GM18520 (cell line): Measurements from ENCODE around the gene STON2.
"Not testable (repeated sequence)": the region's sequence is repeated elsewhere in the genome, so short reads cannot be mapped to it uniquely, and the experiment has no call there.

ENCODE experiments used
- ATAC-seq: cut with Tn5 transposase; IDR thresholded peaks from one replicate; pipeline ENCODE4 v1.9.1; 2021; ENCODE audit not compliant: unreplicated experiment

The STON2 gene

DNA sequence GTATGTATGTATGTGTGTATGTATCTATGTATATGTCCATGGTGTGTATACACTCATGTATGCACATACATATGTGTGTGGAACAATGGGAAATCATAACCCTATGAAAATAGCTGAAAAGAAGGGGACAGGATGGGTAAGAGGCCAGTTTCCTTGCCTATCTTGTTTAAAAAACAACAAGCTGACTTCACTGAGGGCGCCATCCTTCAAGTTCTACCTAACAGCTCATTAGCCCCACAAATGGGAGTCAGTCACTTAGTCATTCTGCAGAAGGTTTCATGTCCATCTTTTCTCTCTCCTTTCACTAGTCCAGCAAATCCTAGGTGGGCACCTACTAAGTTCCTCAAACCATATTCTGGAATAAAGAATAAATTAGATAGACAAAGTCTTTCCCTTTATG, 14.7 kb downstream of the STON2 start:
- no peak for ATAC-seq

DNA sequence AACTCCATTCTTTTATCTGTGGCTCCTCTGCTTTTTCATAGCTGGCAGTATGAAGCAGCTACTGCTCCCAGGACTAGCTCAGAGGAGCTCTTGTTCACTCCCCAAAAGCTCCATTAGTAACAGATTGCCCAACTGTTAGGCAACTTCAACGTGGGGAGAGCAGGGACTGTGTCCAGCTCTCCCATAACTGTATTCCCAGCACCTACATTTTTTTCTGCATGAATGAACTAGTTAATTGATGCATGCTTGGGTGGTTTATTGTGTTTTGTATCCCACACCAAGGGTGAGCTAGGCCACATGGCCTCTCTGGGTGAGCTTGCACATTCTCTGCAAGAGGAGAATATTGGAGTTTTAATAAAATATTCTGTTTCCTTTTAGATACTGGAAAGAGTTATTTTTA, 15.2 kb downstream of the STON2 start:
- ATAC-seq = no peak

DNA sequence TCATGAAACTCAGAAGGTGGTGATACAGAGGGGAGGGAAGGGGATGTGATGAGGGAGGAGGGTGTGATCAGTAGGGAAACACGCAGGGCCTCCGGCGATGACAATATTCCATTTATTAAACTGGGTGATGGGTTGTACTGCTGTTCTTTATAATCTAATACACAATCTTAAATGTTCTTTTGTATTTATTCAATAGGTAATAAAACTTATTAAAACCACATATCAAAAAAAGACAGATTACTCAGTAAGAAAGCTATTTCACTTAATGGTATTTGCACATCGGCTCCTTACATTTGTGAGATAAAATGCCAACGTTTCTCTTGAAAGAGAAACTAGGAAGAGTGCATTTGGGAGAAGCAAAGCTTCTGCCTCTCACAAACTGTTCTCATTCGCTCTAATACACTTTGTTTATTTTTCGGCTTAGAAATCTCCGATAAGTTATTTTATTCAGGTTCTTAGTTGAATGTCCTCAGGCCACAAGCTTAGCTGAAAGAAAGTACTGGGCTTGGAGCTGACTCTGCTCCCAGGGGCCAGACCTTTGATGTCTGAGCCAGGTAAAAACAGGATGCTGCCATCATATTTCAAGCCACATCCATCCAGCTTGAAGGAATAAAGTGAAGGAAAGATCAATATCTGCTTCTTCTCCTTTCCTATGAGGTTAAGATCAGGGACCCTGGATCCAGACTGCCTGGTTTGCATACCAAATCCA, 17.5 kb downstream of the STON2 start:
- ATAC-seq = no peak

DNA sequence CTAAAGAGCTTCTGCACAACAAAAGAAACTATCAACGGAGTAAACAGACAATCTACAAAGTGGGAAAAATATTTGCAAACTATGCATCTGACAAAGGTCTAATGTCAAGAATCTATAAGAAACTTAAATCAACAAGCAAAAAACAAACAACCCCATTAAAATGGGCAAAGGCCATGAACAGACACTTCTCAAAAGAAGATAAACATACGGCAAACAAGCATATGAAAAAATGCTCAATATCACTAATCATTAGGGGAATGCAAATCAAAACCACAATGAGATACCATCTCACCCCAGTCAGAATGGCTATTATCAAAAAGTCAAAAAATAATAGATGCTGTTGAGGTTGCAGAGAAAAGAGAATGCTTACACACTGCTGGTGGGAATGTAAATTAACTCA, 20.1 kb downstream of the STON2 start:
- ATAC-seq = not testable (repeated sequence)

DNA sequence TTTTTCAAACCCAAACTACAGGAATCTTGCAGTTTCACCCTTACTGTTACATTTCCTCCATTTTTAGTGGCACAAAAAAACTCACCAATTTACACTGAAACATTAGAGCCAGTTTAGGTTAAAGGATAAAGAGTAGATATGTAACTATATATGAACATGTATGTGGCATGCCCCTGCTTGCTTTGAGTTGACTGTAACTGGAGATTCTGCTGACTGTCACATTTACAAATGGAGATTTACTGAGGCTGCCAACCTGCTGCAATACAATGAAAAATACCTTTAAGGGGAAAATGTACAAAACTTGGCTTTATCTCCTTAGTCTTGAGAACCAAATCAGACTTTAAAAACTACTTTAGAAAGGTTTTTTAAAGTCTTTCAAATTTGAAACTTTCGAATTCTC, 28.3 kb downstream of the STON2 start:
- ATAC-seq = no peak

DNA sequence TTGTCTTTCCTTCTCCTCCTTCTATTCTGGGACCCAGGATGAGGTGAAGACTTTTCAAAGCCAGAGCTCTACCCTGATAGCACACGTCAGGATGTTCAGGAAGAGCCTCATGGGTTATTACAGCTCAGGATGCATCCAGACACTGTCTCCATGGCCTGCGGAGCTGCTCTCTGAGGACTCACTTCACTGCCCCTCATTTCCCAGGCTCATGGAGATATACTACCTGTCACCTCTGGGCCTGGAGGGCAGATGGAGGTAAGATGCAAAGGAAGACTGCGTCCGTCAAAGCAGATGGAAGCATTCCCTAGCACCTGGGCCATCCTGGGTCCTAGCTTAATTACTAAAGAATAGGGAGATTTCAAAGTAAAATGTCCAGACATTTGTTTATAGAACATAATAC, 32.6 kb downstream of the STON2 start:
- ATAC-seq = no peak

DNA sequence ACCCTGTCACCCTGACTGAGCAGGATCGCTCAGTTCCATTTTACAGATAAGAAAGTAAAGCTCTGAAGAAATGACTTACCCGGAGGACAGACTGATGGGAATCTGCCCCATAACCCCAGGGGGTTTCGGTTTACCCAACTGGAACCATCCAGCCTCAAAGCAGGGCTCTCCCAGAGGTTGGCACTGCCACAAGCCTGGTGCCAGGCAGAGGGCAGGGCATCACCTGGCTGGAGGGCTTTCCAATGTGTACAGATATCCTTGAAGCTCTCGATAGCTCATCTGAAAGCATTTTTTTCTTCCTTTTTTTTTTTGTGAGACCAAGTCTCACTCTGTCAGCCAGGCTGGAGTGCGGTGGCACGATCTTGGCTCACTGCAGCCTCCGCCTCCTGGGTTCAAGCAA, 33.2 kb downstream of the STON2 start:
- ATAC-seq = no peak

DNA sequence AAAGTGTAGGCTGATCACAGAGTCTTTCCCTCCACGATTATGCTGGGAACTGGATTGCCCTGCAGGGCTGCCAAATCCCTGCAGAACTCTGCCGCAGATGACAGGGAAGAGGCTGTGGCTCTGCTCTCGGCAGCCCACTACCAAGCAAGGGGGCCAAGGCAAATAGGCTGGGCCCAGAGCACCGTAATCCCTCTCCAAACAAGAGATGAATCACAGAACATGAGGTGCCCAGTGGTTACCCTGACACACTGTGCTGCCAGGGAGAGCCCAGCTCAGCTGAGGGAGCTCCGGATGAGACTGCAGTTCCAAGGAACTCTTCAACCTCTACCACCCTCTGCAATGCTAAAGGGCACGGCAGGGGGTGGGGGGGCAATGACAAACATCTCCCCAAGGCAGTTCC, 33.9 kb downstream of the STON2 start:
- ATAC-seq = no peak

DNA sequence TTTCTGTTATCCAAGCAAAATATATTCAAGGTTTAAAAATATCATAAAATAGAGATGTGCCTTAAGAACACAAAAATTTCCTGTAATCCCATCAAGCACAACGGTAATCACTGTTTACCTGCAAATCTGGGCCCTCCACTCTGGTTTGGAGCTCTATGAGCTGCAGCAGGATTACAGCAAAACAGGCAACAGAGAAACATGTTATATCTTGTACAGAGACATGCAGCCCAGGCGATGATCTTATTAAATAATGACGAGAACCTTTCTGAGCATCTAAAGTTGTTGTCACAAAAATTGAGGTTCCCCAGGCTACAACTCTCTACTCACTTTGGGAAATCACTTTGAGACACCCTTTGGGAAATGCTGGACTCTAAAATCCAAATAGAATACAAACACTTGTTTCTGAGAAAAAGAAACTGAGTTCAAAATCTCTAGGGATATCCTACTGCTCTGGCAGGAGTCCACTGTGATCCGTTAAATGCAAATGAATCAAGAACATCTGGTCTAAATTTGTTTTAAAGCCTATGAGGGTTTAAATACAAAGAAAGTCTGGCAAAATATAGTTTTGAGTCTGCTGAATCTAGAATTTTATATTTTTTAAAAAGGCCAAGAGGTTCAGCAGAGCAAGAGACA, 36.3 kb downstream of the STON2 start:
- ATAC-seq = no peak

DNA sequence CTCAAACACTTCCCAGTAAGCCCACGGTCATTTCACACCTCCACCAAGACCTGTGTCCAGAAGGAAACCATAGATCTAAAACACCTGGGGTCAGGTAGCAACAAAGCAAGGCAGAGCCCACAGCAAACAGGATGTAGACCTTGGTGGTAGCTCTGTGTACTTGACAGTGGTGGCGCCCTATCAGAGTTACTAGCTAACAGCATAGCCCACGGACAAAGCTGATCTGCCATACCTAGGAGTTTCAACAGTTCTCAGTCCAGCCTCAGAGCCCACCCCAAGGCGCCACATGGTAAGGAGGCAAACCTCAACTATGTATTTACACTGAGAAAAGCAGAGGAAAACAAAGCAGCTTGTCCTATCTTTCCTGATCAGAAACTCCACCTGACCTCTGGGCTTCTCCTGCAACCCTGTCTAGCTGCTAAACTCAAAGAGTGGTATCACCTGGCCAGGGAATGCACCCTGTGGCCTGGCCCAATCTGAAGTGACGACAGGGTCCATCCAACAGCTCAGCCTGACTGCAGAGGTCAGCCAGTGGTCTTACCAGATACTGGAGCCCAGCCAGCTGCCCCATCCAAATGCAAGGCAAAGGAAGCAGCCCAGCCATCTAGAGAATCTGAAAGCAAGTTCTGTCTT, 46.3 kb downstream of the STON2 start:
- no peak for ATAC-seq

DNA sequence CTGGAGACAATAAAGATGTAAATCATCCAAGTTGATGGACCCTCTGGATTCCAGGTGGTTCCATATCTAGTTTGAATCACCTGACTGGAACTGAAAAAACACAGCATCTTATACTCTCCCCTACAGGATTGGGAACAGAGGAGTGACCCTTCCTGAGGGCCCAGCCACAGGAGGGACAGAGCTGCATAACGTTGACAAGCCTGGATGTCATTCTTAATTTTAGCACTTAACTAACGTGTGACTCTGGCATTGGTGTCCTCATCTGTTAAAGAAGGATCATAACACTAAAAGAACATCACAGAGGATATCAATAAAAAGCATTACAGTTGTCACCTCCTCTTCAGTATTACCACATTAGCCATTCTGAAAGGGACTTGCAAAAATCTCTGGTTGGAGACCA, 47.7 kb downstream of the STON2 start:
- ATAC-seq = no peak

DNA sequence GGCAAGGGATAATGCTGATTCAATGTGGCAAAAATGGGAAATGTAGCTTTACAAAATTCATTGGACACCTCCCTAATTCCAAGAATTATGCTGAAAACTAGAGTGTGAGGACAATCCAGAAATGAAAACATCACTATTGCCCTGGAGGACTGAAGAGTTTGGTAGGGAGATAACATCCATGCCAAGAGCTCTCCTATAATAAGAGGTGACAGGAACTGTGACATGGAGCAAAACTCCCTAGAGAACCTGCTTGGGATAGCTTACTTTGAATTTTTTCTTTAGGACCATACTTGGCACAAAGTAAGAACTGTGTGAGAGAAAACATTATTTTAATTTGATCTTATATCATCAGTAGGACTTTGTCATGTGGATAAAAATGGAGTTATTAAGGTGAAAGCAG, 48.9 kb downstream of the STON2 start:
- ATAC-seq = no peak

DNA sequence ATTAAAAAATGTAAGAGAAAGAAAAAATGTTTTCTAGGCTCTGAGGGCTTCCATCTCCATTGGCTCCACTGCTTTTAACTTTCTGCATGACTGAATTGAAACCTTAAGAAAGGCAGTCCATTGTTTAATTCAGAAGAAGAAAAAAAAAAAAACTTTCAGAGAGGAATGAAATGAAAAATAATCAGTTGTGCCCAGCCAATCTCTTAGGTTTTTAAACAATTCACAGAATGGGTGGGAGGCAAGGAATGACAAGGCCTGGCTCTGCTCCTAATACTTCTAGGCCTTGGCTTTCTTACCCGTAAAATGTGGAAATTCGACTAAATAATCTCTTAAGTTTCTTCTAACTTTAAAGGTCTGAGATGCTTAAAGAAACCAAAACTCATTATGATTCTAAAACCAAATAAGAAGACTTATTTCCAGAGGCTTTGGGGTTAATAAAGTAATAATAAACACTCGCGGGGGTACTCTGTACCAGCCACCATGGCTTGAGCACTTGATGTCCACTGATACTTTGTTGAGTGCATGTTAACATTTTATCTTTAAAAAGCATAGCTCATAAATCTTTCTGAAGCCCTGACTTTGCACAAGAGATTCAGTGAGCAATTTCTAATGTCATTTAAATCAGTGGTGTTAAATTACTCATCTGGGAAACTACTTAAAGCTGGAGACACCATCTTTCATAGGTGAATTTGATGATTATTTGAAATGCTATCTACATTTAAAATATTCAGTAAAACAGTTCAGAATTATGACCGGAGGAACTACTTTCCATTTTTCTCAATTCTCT, 49.6 kb downstream of the STON2 start:
- ATAC-seq = no peak

DNA sequence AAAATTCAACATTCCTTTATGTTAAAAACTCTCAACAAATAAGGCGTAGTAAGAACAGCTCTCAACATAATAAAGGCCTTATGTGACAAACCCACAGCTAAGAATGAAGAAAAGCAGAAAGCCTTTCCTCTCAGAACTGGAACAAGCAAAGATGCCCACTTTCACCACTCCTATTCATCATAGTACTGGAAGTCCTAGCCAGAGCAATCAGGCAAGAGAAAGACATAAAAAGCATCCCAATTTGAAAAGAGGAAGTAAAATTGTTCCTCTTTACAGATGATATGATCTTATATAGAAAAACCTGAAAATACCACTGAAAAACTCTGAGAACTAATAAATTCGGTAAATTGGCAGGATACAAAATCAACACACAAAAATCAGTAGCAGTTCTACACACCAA, 52.1 kb downstream of the STON2 start:
- no peak for ATAC-seq

DNA sequence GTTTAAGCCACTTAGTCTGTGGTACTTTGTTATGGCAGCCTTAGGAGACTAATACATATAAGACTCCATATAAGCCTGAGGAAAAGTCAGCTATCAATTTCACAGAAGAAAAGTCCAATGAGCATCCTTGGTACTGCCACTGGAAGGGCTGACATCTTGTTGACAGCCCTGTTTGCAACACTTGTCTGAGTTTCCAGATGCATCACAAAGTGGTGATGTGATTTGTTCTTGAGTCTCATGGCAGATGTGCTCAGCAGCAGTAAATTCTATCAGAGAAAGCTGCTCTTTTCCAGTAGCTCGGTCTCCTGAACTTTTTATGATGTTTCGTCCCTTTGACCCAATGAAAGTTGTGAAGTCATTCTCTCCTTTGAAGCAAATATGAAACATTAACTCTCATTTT, 54.3 kb downstream of the STON2 start:
- ATAC-seq = no peak

DNA sequence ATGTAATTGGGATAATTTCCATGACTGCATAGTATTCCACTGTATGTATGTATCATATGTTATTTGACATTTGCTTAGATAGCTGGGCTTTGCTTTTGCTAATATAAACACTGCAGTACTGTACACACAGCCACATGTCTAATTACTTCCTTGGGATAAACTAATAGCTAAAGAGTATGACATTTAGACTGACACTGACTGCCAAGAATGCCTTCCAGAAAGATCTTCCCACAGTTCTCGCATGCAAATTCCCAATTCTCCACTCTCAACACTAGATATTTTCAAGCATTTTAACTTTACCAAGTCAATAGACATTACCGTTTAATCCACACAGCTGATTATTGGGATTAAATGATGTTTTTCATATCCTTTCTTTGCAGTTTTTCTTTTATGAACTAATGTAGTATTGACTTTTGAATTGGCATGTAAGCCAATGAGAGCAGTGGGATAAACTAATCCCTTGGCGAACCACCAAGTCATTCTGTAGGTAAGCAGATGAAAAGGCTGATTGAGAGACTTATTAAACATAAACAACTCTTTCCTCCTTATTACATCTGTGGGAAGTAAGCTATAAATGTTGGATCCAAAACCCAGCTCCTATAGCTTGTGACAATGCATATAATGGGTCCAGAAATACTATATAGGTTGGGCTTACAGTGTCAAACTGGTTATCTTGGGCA, 55.5 kb downstream of the STON2 start:
- ATAC-seq = no peak

DNA sequence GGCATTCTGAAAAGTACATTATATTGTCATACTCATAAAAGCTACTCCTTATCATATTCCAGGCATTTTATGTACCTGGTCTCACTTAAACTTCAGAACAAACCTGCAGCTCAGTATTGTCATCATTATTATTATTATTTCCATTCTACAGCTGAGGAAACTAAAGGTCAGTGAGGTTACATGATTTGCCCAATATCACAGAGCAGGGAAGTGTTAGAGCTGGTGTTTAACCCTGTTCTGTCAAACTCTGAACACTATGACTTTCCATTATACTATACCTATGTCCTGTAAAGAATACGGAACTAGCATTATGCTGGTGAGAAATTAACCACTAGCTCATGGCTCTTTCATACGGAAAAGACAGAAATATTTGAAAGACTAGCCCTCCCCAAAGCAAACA, 56.4 kb downstream of the STON2 start:
- no peak for ATAC-seq

DNA sequence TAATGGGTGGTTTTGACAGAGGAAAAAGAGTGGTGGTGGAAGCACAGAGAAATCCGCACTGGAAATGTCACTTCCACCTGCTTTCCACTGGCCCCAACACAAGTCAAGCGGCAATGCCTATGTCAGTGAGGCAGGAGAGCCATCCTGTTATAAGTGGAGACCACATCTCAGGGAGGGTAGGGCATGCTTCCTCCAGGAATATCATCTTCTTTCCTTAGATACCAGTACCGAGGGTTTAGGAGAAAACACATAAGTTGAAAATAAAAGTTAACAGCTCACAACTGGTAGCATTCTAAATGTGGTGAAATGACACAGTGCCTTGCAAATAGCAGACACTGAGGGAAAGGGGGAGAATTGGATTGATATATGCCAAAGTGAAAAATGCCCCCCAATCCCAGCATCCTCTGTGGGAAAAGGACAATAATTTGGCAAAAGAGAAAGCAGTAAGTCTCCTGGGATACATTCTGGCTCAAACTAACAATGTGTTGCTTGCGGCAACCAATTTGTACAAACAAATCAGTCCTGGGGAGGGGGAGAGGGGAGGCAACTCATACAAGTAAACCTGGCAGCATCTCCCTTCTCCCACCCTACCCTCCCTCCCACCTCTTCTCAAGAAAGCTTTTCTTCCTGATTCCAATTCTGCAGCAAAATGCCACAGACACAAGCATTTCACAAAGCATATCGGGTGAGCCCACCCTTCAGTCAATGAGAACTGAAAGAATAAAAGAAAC, 57.1 kb downstream of the STON2 start:
- ATAC-seq = no peak

DNA sequence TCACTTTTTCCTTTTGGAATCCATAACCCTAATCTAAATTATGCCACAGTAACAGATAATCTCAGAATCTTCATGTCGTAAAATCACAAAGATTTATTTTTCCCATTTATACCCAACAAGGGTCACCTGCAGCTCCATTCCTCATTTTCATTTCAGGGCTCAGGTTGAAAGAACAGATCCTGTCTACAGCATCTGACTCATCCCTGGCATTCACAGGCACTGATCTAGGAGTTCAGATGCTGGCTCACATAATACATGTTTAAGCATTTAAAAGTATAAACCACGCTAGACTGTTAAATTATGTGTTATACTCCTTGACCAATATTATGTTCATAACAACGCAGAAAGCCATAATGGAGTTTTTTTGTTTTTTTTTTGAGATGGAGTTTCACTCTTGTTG, 58.3 kb downstream of the STON2 start:
- ATAC-seq = no peak

DNA sequence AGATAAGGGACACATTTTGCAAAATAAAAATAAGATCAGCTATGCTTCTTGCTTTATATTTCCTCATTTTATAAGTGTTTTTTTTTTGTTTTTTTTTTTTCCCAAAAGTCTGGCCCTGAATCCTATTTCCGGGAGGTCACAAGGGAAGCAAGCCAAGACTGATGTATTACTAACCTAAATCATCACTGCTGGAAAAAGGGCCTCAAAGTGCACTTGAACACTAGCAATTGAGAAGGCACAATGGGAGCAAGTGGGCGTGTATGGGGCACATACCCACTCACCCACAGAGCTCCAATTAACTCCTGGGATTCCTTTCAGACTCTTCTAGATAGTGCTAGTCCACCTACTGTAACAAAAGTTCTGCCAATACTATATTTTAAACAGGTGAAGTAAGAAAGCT, 58.8 kb downstream of the STON2 start:
- ATAC-seq = no peak

DNA sequence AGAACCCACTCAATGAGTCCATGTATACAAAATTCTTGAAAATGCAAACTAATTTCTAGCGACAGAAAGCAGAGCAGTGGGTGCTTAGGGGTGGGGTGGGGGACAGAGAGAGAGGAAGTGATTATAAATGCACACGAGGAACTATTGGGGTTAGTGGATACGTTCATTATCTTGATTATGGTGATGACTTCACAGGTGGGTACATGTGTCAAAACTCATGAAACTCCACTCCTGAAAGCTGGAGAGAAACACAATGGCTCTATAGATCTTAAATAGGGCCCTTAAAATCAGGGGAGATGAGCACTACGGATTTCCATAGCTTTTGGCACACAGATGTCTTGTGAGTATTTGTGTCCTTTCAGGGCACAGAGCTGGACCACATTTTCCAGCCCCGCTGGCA, 59.9 kb downstream of the STON2 start:
- ATAC-seq = no peak
